Measurements from ENCODE around the gene SOCS2.
"Not testable (repeated sequence)": the region's sequence is repeated elsewhere in the genome, so short reads cannot be mapped to it uniquely, and the experiment has no call there.

SOCS2 gene

GRCh38 chr12:93571925-93572711, at the start of gene SOCS2:
TSS of gene SOCS2 (plus strand) at chr12:93572675. CDS start at chr12:93572898, 223 bp downstream.
- no peak for DNase-seq

- no peak for DNase-seq
These were observed 47.9 kb upstream of the SOCS2 start for GRCh38 chr12:93524386-93525133.

GRCh38 chr12:93526786-93527428, 45.6 kb upstream of the SOCS2 start:
- no peak for DNase-seq

- no peak for DNase-seq
These were observed 42.1 kb upstream of the SOCS2 start for GRCh38 chr12:93530358-93530757.

GRCh38 chr12:93533310-93533709, 39.2 kb upstream of the SOCS2 start:
- no peak for DNase-seq

GRCh38 chr12:93536111-93536765, 36.2 kb upstream of the SOCS2 start:
- DNase-seq: no peak

- no peak for DNase-seq
These were observed 35.5 kb upstream of the SOCS2 start for GRCh38 chr12:93536766-93537488.

GRCh38 chr12:93537769-93538168, 34.7 kb upstream of the SOCS2 start:
- no peak for DNase-seq

GRCh38 chr12:93539821-93540220, 32.7 kb upstream of the SOCS2 start:
- no peak for DNase-seq

- no peak for DNase-seq
These were observed 32.0 kb upstream of the SOCS2 start for GRCh38 chr12:93540466-93540865.

GRCh38 chr12:93541578-93542225, 30.8 kb upstream of the SOCS2 start:
- DNase-seq: no peak

GRCh38 chr12:93547778-93548177, 24.7 kb upstream of the SOCS2 start:
- DNase-seq: no peak

- no peak for DNase-seq
These were observed 23.3 kb upstream of the SOCS2 start for GRCh38 chr12:93549174-93549573.

GRCh38 chr12:93550748-93551611, 21.5 kb upstream of the SOCS2 start:
- no peak for DNase-seq

GRCh38 chr12:93552427-93552826, 20.0 kb upstream of the SOCS2 start:
- DNase-seq: no peak

GRCh38 chr12:93557879-93558278, 14.6 kb upstream of the SOCS2 start:
- DNase-seq: not testable (repeated sequence)

GRCh38 chr12:93558685-93559084, 13.8 kb upstream of the SOCS2 start:
- not testable (repeated sequence) for DNase-seq

- no peak for DNase-seq
These were observed 8.5 kb upstream of the SOCS2 start for GRCh38 chr12:93563807-93564538.

- no peak for DNase-seq
These were observed 6.7 kb upstream of the SOCS2 start for GRCh38 chr12:93565760-93566159.

- DNase-seq: no peak
These were observed 5.3 kb upstream of the SOCS2 start for GRCh38 chr12:93567174-93567573.
